ENCODE results near the gene PDE1A. TPM values are rescaled to one million over a fixed set of nuclear protein-coding genes. Genes with fewer than 3 reads are reported as not detected.

The PDE1A gene
- polyA plus RNA-seq, 1 experiment = 1.0 TPM

GRCh38 chr2:182142062-182142461, 284.8 kb downstream of the PDE1A start:
- no peak for DNase-seq (ENCODE audit: low read depth)
- Histone ChIP-seq H3K36me3 (ENCODE audit: control insufficient read depth, insufficient read depth, low read length) (no peaks in the 10 kb centered on the region), H3K27me3 (ENCODE audit: control insufficient read depth, insufficient read depth, low read length) (no peaks in the 10 kb centered on the region), H3K4me3 (ENCODE audit: low read depth, low read length) (no peak overlapping the region)
- TF ChIP-seq CTCF (IDR thresholded peaks at IDR 0.05; ENCODE audit: insufficient read depth, low read depth, low read length) = no peak
- POLR2A ChIA-PET = no interaction called here
- CTCF ChIA-PET = interaction anchor here (0.7 kb wide), 1 partner anchor 67 kb away, joined by 3 read pairs; no protein-coding TSS in a partner anchor

- CTCF ChIA-PET = interaction anchor here (0.6 to 1.5 kb wide), 3 partner anchors 10 to 516 kb away, joined by 3 to 4 read pairs (median 3); no protein-coding TSS in a partner anchor
- TF ChIP-seq CTCF (IDR thresholded peaks at IDR 0.05; ENCODE audit: insufficient read depth, low read depth, low read length) = no peak
- POLR2A ChIA-PET = no interaction called here
These were observed 292.6 kb downstream of the PDE1A start for GRCh38 chr2:182134201-182134600.

GRCh38 chr2:182133195-182133891, 293.5 kb downstream of the PDE1A start:
- CTCF ChIA-PET = interaction anchor here (0.6 to 2.3 kb wide), 5 partner anchors 12 to 455 kb away, joined by 3 to 5 read pairs (median 3); no protein-coding TSS in a partner anchor
- POLR2A ChIA-PET = no interaction called here
- no peak for DNase-seq (ENCODE audit: low read depth)
- Histone ChIP-seq H3K36me3 (ENCODE audit: control insufficient read depth, insufficient read depth, low read length) (no peaks in the 10 kb centered on the region), H3K27me3 (ENCODE audit: control insufficient read depth, insufficient read depth, low read length) (no peaks in the 10 kb centered on the region), H3K4me3 (ENCODE audit: low read depth, low read length) (no peak overlapping the region)
- TF ChIP-seq CTCF (IDR thresholded peaks at IDR 0.05; ENCODE audit: insufficient read depth, low read depth, low read length) = no peak

More at GRCh38 chr2:182134201-182134600, 292.6 kb downstream of the PDE1A start:
- no peak for DNase-seq (ENCODE audit: low read depth)
- H3K36me3 ChIP-seq (ENCODE audit: control insufficient read depth, insufficient read depth, low read length) = no peaks in the 10 kb centered on the region
- no peaks in the 10 kb centered on the region for H3K27me3 ChIP-seq (ENCODE audit: control insufficient read depth, insufficient read depth, low read length)
- H3K4me3 ChIP-seq (ENCODE audit: low read depth, low read length) = no peak overlapping the region

GRCh38 chr2:182132605-182133004, 294.2 kb downstream of the PDE1A start:
- no peak for DNase-seq (ENCODE audit: low read depth)
- ChIA-PET CTCF (interaction anchor here (0.7 to 2.3 kb wide), 5 partner anchors 13 to 456 kb away, joined by 3 to 5 read pairs (median 3); no protein-coding TSS in a partner anchor), POLR2A (no interaction called here)
- Histone ChIP-seq H3K27me3 (ENCODE audit: control insufficient read depth, insufficient read depth, low read length) (no peaks in the 10 kb centered on the region), H3K4me3 (ENCODE audit: low read depth, low read length) (no peak overlapping the region), H3K36me3 (ENCODE audit: control insufficient read depth, insufficient read depth, low read length) (no peaks in the 10 kb centered on the region)
- peak; percentile 36 for TF ChIP-seq CTCF (IDR thresholded peaks at IDR 0.05; ENCODE audit: insufficient read depth, low read depth, low read length)

GRCh38 chr2:182128821-182129707, 297.8 kb downstream of the PDE1A start:
- H3K4me3 ChIP-seq (ENCODE audit: low read depth, low read length) = no peak overlapping the region
- H3K36me3 ChIP-seq (ENCODE audit: control insufficient read depth, insufficient read depth, low read length) = no peaks in the 10 kb centered on the region
- DNase-seq (ENCODE audit: low read depth) = no peak
- no peak for TF ChIP-seq CTCF (IDR thresholded peaks at IDR 0.05; ENCODE audit: insufficient read depth, low read depth, low read length)
- ChIA-PET CTCF (no interaction called here), POLR2A (no interaction called here)
- H3K27me3 ChIP-seq (ENCODE audit: control insufficient read depth, insufficient read depth, low read length) = no peaks in the 10 kb centered on the region
